ENCODE data around the gene C19orf47.

C19orf47 gene

GRCh38 chr19:40348125-40348913 is at the start of gene C19orf47, which contains the start of gene PLD3:
Gene C19orf47, minus strand, starts transcription at chr19:40348397. Its CDS starts 6,540 bp downstream, at chr19:40341857.
Gene PLD3, plus strand, starts transcription at chr19:40348695. Its CDS starts 17,789 bp downstream, at chr19:40366484.
- peak; percentile 99 for DNase-seq

DNA sequence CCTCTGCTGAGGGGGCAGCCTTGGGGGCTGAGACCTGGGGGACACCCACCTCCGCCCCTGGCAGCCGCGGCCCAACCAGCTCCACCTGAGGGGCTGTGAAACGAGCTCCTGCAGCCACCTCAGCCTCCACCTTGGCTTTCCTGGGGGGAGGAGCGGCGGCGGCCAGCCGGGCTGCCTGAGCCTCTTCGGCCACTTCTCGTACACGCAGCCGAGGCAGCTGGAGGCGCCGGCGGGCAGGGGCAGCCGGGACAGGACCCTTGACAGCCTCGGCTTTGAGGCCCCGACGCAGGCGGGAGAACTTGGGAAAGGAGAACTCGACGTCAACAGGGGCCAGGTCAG is 49.3 kb upstream of the C19orf47 start:
- no peak for DNase-seq

GRCh38 chr19:40396886-40397567 is 48.8 kb upstream of the C19orf47 start:
- no peak for DNase-seq

- no peak for DNase-seq
These were observed 47.8 kb upstream of the C19orf47 start for GRCh38 chr19:40395956-40396355.

DNA sequence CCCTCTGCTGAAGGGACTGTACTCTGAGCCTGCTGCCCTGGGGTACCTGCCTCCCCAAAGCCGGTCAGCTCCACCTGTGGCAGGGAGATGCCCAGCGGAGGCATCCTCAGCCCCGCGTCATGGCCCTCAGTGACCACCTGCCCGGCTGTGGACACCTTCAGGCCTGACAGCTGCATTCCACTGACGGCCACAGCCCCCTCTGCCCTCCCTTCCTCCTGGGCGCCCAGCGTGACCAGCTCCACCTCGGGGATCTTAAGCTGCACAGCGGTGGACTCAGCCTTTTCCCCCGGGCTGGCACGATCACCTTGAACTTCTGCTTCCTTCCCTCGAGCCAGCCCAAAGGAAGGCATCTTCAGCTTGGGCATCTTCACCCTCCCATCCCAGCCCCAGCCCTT is 46.6 kb upstream of the C19orf47 start:
- no peak for DNase-seq

DNA sequence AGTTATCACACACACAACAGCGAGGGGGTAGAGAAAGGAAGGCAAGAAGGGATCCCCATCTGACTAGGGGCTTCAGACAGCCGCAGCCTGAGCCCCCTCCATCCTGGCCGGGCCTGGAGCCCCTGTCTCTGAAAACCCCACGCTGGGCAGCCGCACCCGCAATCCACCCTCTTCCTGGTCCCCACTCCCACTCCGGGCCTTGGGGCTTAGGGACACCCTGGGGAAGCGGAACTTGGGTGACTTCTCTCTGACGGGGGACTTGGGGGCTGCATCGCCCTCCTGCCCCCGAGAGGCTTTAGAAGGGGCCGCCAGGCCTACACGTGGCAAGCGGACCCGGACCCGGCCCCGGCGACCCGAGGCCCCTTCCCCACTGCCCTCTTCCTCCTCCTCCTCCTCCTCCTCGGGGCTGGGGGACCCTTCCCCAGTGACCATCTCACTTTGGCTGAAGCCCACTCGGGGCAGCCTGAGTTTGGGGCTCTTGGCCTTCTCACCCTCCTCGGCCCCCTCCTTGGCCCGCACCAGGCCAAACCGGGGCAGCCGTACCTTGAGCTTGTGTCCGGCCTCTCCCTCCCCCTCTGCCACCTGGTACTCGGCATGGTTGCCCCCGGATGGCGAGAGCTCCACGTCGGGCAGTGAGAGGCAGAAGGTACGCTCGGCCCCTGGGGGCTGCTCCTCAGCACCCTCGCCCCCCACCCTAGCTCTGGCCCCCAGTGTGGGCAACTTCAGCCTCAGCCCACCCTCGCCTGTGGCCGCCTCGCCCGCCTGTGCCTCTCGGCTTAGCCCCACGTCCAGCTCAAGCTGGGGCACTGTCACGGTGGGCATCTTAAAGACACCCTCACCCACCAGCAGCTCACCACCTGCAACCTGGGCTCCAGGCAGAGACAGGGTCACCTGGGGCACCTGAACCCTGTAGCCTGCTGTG is 46.0 kb upstream of the C19orf47 start:
- no peak for DNase-seq

- no peak for DNase-seq
These were observed 44.8 kb upstream of the C19orf47 start for GRCh38 chr19:40392894-40393517.

- no peak for DNase-seq
These were observed 43.9 kb upstream of the C19orf47 start for GRCh38 chr19:40392123-40392522.

DNA sequence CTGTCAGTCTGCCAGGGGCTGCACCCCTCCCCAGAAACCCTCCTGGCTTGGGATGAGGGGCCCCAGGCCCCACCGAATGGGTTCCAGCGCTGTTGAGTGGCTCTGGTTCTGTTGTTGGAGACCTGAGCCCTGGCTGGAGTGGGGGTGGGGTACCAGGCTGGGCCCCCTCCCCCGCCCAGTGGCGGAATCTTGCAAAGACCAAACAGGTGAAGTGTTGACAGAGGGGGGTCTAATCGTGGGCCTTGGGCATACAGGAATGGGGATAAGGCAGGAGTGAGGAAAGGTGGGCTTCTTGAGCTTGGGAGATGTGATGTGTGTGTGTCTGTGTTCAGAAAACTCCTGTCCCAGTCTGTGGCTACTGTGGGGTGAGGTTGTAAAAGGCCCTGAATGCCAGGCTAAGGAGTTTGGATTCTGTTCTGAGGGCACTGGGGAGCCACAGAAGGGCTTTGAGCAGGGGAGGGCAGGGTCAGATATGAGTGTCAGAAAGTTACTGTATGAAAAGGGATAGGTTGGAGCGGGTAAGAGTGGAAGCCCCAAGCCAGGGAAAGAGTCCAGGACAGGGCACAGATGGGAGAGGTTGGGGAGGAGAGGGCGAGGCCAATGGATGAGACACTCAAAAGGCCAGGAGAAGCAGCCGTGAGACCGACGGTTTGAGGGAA is 42.0 kb upstream of the C19orf47 start, which contains the start of gene HIPK4:
Gene HIPK4, minus strand, starts transcription at position 98 of the 659 bp plus-strand sequence. CDS start 279 bp downstream, outside the sequence.
- no peak for DNase-seq

- no peak for DNase-seq
These were observed 41.3 kb upstream of the C19orf47 start for GRCh38 chr19:40389404-40390083.

DNA sequence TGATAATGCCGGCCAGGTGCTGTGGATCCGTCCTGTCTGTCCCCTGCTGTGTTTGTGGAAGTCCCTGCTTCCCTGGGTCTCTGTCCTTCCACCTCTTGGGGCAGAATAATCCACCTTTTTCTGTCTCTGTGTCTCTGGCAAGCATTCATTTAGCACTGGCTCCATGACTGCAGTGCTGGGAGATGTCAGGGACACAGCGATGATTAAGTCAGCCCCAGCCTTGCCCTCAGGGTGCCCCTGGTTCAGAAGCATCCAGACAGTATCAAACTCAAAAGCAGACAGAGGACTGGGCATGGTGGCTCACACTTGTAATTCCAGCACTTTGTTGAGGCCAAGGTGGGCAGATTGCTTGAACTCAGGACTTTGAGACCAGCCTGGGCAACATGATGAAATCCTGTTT is 40.3 kb upstream of the C19orf47 start:
- no peak for DNase-seq

GRCh38 chr19:40387155-40387554 is 39.0 kb upstream of the C19orf47 start:
- DNase-seq, result no peak

GRCh38 chr19:40383668-40384248 is 35.6 kb upstream of the C19orf47 start:
- DNase-seq, result no peak

DNA sequence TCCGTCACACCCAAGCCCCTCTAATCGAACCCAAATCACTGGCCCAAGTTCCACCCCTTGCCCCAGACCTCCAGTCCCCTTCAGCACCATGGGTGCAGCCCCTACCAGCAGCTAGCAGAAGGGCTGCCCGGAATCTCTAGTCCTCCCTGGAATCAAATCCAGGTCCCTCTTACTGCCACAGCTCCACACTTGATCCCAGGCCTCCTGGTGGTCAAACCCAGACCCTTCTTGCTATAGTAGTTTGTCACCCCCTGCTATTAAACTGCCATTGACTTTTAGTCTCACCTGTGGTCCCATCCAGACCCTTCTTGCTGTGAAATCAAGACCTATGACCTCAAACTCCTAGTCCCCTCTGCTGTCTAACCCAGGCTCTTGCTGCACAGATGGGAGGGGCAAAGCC is 33.1 kb upstream of the C19orf47 start:
- no peak for DNase-seq

DNA sequence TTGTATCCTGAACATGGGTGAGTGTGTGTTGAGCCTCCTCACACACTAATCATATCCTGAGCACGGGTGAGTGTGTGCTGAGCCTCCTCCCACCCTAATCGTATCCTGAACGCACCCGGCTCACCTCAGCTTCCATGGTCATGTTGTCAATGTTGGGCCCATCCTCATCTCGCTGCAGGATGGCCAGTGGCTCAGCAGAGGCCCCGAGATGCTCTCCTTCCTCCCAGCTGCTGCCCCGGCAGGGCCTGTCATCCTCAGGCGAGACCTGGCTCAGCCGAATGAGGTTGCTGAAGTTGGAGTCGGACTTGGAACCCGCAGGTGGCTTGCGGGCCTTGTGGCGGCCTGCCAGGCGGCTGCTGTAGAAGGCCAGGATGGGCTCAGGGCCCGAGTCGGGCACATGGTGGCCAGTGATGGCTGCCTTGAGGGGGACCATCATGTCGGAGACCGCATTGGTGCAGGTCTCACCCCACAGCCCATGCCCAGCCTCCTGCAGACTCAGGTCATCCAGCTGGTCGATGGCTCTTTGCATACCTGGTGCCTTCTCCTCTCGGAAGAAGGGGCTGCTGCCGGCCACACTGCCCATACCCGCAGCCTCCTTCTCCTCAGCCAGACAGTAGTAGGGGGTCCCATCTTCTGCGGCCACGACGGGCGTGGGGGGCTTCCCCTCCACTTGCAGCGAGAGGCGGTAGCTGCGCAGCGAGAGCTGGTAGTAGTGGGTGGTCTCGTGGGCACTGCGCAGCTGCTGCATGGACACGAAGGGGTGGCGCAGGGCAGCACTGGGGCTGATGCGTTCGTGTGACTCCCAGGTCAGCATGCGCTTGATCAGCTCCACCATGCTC is 32.2 kb upstream of the C19orf47 start:
- DNase-seq, result no peak

DNA sequence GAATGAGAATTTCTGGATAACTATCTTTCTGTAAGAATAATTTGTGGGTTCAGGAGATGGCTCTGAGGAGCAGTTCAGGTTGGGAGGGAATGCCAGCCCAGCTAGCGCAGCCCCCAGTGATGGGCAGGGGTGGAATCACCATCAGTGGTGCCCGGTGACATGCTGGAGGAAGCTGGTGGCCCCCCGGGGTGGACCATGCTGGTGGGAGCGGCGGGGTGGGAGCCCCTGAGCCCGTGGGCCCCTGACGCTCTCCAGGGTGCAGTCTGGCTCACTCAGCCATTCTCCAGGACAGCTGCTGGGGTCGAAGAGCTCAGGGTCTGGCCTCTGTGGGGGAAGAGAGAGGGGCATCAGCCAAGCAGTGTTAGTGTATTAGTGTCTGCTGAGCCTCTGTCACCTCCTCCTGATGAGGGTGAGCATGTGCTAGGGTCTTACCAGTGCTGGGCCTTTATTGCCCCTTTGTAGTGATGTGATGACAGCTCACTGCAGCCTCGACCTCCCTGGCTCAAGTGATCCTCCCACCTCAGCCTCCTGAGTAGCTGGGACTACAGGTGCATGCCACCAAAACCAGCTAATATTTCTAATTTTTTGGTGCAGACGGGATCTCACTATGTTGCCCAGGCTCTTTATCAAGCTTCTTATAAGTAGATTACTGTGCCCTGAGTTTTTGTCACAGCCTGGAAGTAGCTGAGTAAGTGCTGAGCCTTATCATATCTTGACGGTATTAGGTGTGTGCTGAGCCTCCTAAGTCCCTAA is 31.4 kb upstream of the C19orf47 start:
- no peak for DNase-seq

DNA sequence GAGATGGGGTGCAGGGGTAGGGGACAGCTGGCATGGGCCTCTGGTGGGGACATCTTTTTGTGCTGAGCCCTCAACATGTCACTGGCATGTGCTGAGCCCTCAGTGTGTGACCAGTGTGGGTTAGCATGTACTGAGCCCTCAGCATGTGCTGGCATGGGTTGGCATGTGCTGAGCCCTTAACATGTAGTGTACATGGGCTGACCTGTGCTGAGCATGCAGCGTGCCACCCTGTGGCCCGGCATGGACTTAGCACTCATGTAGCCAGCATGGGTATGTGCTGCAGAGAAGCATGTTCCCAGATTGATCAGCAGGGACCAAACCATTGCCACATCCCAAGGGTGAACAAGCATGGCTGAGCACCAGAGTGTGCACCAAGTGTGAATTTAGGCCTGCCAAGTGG is 30.3 kb upstream of the C19orf47 start:
- DNase-seq, result no peak

DNA sequence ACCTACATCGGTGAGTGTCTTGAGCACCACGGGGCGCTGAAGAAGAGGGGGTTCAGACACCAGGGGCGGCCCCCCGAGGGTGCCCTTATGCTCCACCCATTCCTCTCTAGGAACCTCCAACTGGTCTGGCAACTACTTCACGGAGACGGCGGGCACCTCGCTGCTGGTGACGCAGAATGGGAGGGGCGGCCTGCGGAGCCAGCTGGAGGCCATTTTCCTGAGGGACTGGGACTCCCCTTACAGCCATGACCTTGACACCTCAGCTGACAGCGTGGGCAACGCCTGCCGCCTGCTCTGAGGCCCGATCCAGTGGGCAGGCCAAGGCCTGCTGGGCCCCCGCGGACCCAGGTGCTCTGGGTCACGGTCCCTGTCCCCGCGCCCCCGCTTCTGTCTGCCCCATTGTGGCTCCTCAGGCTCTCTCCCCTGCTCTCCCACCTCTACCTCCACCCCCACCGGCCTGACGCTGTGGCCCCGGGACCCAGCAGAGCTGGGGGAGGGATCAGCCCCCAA is 29.7 kb upstream of the C19orf47 start:
- no peak for DNase-seq

DNA sequence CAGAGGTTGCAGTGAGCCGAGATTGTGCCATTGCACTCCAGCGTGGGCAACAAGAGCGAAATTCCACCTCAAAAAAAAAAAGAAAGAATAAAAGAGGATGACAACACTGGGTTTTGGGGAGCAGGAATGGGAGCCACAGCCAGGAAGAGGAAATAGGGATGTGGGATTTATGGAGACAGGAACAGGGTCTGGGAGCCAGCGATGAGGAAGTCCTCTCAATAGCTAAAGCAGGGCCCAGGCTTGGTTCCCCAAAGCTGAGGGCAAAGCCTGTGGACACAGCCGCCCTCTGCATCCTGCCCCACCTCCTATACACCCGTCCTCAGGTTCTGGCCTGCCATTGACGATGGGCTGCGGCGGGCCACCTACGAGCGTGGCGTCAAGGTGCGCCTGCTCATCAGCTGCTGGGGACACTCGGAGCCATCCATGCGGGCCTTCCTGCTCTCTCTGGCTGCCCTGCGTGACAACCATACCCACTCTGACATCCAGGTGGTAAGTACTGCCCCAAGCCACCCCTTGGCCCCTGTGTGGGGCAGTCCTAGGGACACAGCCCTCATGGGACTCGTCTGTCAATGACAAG is 28.2 kb upstream of the C19orf47 start:
- DNase-seq, result no peak

Measured in fibroblast of skin of right biceps (primary cell).